Right atrium auricular region (tissue), 2 donors: Measurements from ENCODE around the gene PPT2. TPM values are rescaled to one million over a fixed set of nuclear protein-coding genes. Genes with fewer than 3 reads are reported as not detected.

Source experiments
- DNase-seq: peaks from one replicate; pipeline ENCODE4 v3.0.0-alpha.2; 2019; ENCODE audit warnings: low spot score
- H3K27ac ChIP-seq, 2 donors: fragments of 200-600 bp; sonication (generic); 1 replicate in 1 of 2; 2 replicates in 1 of 2; pipeline ENCODE4 v1.5.1; 2016 to 2019
- H3K27me3 ChIP-seq, 2 donors: fragments of 200-600 bp; sonication (generic); one replicate each; pipeline versions ENCODE4 v1.5.1 to v1.6.0; 2017 to 2019
- H3K36me3 ChIP-seq: fragments of 200-600 bp; sonication (generic); one replicate; pipeline ENCODE4 v1.5.1; 2016
- H3K4me1 ChIP-seq, 2 donors: fragments of 200-600 bp; sonication (generic); one replicate each; pipeline versions ENCODE4 v1.5.1 to v1.6.0; 2017 to 2019
- H3K4me3 ChIP-seq, 2 donors: fragments of 200-600 bp; sonication (generic); 1 replicate in 1 of 2; 2 replicates in 1 of 2; pipeline ENCODE4 v1.5.1; 2017 to 2019; ENCODE audit warnings: mild to moderate bottlenecking in 1 of 2, moderate library complexity in 1 of 2
- H3K9me3 ChIP-seq, 2 donors: fragments of 200-600 bp; sonication (generic); one replicate each; pipeline ENCODE4 v1.5.1; 2019
- CTCF ChIP-seq, 2 donors: fragments of 200-600 bp; sonication (generic); IDR thresholded peaks; one replicate each; pipeline ENCODE4 v1.5.1; 2019; ENCODE audit warnings: antibody characterized with exemption in 2 of 2
- total RNA-seq, 2 donors: library from RNA; depleted of rRNA; stranded (reverse); fragments of >200 nt; gene quantifications; one replicate each; pipeline ENCODE4 v1.1.0, GENCODE V29; 2016

The PPT2 gene
- total RNA-seq, 2 donors from 2014 or later = 19.5 to 27.0 TPM

GRCh38 chr6:32194388-32194787 lies 40.4 kb downstream of the PPT2 start:
- no peak for DNase-seq
- Histone ChIP-seq H3K4me1 (peaks cover 4 to 57% of the 10 kb centered on the region in 2 donors), H3K4me3 (no peak overlapping the region), H3K27me3 (no peaks in the 10 kb centered on the region), H3K9me3 (no peaks in the 10 kb centered on the region), H3K36me3 (no peaks in the 10 kb centered on the region), H3K27ac (peak overlapping the region; percentile 98 to 100)
- no peak for TF ChIP-seq CTCF (IDR thresholded peaks at IDR 0.05)

- Histone ChIP-seq H3K4me3 (peak overlapping the region; percentile 29 to 77), H3K9me3 (no peaks in the 10 kb centered on the region), H3K27ac (peak overlapping the region; percentile 98 to 100), H3K4me1 (peaks cover 4 to 55% of the 10 kb centered on the region in 2 donors), H3K27me3 (no peaks in the 10 kb centered on the region), H3K36me3 (no peaks in the 10 kb centered on the region)
- TF ChIP-seq CTCF (IDR thresholded peaks at IDR 0.05) = peak in 1 of 2 donors; percentile 58
- DNase-seq = no peak
These were observed 41.1 kb downstream of the PPT2 start for GRCh38 chr6:32194825-32195651.

- H3K36me3 ChIP-seq = no peaks in the 10 kb centered on the region
- peak in 1 of 2 donors; percentile 43 for TF ChIP-seq CTCF (IDR thresholded peaks at IDR 0.05)
- peaks cover 4 to 51% of the 10 kb centered on the region in 2 donors for H3K4me1 ChIP-seq
- peak overlapping the region; percentile 64 to 77 for H3K4me3 ChIP-seq
- no peaks in the 10 kb centered on the region for H3K27me3 ChIP-seq
- peak; percentile 100 for DNase-seq
- H3K27ac ChIP-seq = peak overlapping the region; percentile 99 to 100
- no peaks in the 10 kb centered on the region for H3K9me3 ChIP-seq
These were observed 41.6 kb downstream of the PPT2 start for GRCh38 chr6:32195652-32195901.

GRCh38 chr6:32195902-32196681 lies 42.2 kb downstream of the PPT2 start:
- H3K4me1 ChIP-seq = peaks cover 4 to 46% of the 10 kb centered on the region in 2 donors
- H3K4me3 ChIP-seq = peak overlapping the region; percentile 64 to 77
- peak overlapping the region; percentile 99 to 100 for H3K27ac ChIP-seq
- peak; percentile 96 for DNase-seq
- no peaks in the 10 kb centered on the region for H3K9me3 ChIP-seq
- H3K36me3 ChIP-seq = no peaks in the 10 kb centered on the region
- no peaks in the 10 kb centered on the region for H3K27me3 ChIP-seq
- TF ChIP-seq CTCF (IDR thresholded peaks at IDR 0.05) = no peak

GRCh38 chr6:32196682-32197616 lies 43.0 kb downstream of the PPT2 start:
- DNase-seq = no peak
- no peaks in the 10 kb centered on the region for H3K27me3 ChIP-seq
- H3K4me3 ChIP-seq = peak overlapping the region; percentile 64 to 77
- peaks cover 4 to 38% of the 10 kb centered on the region in 2 donors for H3K4me1 ChIP-seq
- H3K36me3 ChIP-seq = no peaks in the 10 kb centered on the region
- peak in 1 of 2 donors; percentile 10 for TF ChIP-seq CTCF (IDR thresholded peaks at IDR 0.05)
- H3K27ac ChIP-seq = peak overlapping the region; percentile 99 to 100
- H3K9me3 ChIP-seq = no peaks in the 10 kb centered on the region
